Measurements from ENCODE around the gene ISG20L2.

ISG20L2 gene

DNA sequence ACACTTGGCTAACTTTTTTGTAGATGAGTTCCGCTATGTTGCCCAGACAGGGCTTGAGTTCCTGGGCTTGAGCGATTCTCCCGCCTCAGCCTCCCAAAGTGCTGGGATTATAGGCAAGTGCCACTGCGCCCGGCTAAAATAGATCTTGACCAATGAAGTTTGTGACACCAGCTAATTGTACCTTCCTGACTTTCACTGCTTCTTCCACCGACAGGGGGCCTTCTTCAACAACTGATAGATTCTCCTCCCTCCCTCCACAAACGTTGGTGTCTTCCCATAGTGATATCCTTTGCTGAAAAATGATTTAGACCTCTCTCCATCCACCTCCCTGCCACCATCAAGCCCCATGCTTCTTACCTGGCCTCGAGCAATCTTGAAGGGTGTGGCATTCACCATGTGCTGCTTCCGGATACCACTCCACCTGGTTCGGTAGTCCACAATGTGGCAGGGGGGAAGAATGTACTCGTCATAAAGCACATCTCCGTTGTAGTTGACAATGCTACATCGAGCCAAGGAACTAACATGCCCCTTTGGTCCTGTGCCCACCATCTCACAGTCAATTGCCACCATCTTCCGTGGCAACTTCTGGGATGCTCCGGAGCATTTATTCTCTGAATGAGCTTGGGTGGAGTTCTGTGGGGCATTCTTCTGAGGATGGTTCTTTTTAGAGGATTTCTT, 1.9 kb downstream of the ISG20L2 start:
- TF ChIP-seq, protein P1, sequence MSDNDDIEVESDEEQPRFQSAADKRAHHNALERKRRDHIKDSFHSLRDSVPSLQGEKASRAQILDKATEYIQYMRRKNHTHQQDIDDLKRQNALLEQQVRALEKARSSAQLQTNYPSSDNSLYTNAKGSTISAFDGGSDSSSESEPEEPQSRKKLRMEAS (IDR thresholded peaks at IDR 0.05; ENCODE audit: low read depth, low read length): no peak; the same call in 1 of the 2 replicates
- TF ChIP-seq MYC (IDR thresholded peaks at IDR 0.05; ENCODE audit: low read depth, low read length) (no peak), CTCF (IDR thresholded peaks at IDR 0.05; ENCODE audit: low read depth, low read length) (peak; percentile 72), POLR2A (IDR thresholded peaks at IDR 0.05; ENCODE audit: extremely low read depth, insufficient read length) (no peak)
- peak; percentile 86 for DNase-seq (ENCODE audit: low read depth)
- H3K4me3 ChIP-seq (ENCODE audit: low read depth, low read length): peak overlapping the region; percentile 100

DNA sequence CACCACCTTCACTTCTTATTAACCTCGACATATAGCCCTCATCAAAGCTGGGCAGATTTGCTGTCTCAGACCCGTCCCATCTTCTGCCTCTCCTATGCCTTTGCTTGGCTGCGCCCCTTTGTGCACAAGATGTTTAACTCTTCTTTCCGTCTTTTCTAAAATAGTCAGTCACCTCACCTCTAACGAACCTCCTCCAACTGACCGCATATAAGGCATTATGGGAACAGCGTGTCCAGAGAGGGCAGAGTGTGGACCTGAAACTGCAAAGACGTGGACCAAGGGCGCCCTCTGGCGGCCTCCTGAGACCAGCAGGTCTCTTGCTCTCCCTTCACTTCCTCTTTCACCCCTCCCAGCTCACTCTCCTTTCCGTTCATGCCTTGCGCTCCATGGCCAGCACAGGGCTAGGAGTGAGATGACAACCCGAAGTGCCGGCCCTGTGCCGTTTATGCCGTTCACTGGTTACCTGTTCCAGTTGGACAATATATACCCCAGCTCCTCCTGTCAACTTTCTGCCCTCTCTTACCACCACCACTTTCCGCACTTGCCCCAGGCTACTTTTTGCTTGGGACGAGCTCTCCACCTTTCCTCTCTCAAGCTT, 2.8 kb downstream of the ISG20L2 start:
- peak overlapping the region; percentile 100 for H3K4me3 ChIP-seq (ENCODE audit: low read depth, low read length)
- DNase-seq (ENCODE audit: low read depth): peak; percentile 93
- TF ChIP-seq POLR2A (IDR thresholded peaks at IDR 0.05; ENCODE audit: extremely low read depth, insufficient read length) (no peak), CTCF (IDR thresholded peaks at IDR 0.05; ENCODE audit: low read depth, low read length) (peak; percentile 84), MYC (IDR thresholded peaks at IDR 0.05; ENCODE audit: low read depth, low read length) (peak; percentile 52; the same call in 1 of the 2 replicates)
- TF ChIP-seq, protein P1 (IDR thresholded peaks at IDR 0.05; ENCODE audit: low read depth, low read length): peak; percentile 75

- TF ChIP-seq MYC (IDR thresholded peaks at IDR 0.05; ENCODE audit: low read depth, low read length) (no peak), POLR2A (IDR thresholded peaks at IDR 0.05; ENCODE audit: extremely low read depth, insufficient read length) (no peak), CTCF (IDR thresholded peaks at IDR 0.05; ENCODE audit: low read depth, low read length) (no peak)
- TF ChIP-seq, protein P1 (IDR thresholded peaks at IDR 0.05; ENCODE audit: low read depth, low read length): no peak
- DNase-seq (ENCODE audit: low read depth): no peak
- H3K4me3 ChIP-seq (ENCODE audit: low read depth, low read length): no peak overlapping the region
Observed at GRCh38 chr1:156721535-156721934, 7.0 kb downstream of the ISG20L2 start.

DNA sequence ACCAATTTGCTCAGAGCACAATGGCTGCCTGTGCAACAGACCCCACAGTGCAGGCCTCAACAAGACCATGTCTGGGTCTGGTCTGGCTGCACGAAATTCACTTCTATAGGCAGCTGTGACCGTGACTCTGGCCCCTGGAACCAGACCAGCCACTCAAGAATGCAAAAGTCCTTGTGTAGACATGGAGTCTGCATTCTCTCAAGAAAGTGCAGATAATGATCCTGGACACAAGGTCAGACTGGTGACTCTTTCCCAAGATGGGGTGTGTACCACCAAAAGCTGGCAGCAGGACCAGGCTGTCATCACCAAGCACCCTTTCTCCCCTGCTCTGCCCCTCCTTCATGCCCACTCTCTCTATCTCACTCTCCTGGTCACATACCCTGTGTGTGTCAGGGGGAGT, 7.4 kb downstream of the ISG20L2 start:
- TF ChIP-seq CTCF (IDR thresholded peaks at IDR 0.05; ENCODE audit: low read depth, low read length): no peak
- no peak for TF ChIP-seq MYC (IDR thresholded peaks at IDR 0.05; ENCODE audit: low read depth, low read length)
- TF ChIP-seq POLR2A (IDR thresholded peaks at IDR 0.05; ENCODE audit: extremely low read depth, insufficient read length): no peak
- TF ChIP-seq, protein P1 (IDR thresholded peaks at IDR 0.05; ENCODE audit: low read depth, low read length): no peak
- no peak for DNase-seq (ENCODE audit: low read depth)
- no peak overlapping the region for H3K4me3 ChIP-seq (ENCODE audit: low read depth, low read length)

DNA sequence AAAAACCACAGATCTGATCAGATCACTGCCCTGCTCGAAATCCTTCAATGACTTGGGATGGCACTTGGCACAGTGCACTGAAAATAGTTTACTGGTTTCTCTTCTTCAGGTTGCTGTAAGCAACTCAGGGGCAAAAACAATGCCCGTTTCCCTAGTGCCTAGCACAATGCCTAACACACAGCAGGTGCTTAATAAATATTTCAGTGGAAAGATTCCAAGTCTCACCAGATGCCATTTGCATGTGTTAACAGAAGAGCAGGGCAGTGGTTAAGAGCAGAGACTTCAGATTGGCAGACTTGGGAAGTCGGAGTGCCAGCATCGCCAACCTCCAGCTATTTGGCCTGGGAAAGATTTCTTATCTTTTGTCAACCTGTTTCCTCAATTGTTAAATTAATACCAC, 11.2 kb downstream of the ISG20L2 start:
- TF ChIP-seq, protein P1 (IDR thresholded peaks at IDR 0.05; ENCODE audit: low read depth, low read length): no peak
- no peak for DNase-seq (ENCODE audit: low read depth)
- no peak overlapping the region for H3K4me3 ChIP-seq (ENCODE audit: low read depth, low read length)

DNA sequence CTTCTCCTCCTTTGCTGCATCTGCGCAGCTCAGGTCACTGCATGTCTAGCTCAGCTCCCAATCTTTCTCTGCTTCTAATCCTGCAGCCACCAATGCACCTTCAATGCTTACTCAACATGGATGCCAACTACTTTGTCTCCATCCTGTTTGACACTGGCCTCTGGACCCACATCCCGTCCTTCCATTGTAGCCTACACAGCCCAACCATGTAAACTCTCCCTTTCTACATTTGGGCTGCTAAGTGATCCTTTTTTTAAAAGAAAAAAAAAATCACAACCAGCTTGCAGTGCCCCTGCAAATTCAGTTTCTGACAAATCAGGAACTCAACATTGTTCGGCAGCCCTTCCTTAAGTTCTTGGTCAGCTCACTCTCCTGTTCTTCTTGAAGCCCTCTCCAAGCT, 13.7 kb downstream of the ISG20L2 start:
- TF ChIP-seq, protein P1 (IDR thresholded peaks at IDR 0.05; ENCODE audit: low read depth, low read length): no peak
- TF ChIP-seq POLR2A (IDR thresholded peaks at IDR 0.05; ENCODE audit: extremely low read depth, insufficient read length): no peak
- TF ChIP-seq MYC (IDR thresholded peaks at IDR 0.05; ENCODE audit: low read depth, low read length): no peak
- no peak for TF ChIP-seq CTCF (IDR thresholded peaks at IDR 0.05; ENCODE audit: low read depth, low read length)
- no peak for DNase-seq (ENCODE audit: low read depth)
- no peak overlapping the region for H3K4me3 ChIP-seq (ENCODE audit: low read depth, low read length)
